NCI-H526 (cell line): Measurements from ENCODE around the gene JAKMIP1.

Experiments used
- DNase-seq, 2 experiments: peaks; one replicate each; lab custom pipeline; 2025; lab: John Stamatoyannopoulos, UW

Gene JAKMIP1

GRCh38 chr4:6119507-6120020, 80.8 kb downstream of the JAKMIP1 start:
- no peak for DNase-seq

- no peak for DNase-seq
These were observed 82.1 kb downstream of the JAKMIP1 start for GRCh38 chr4:6118201-6118600.

DNA sequence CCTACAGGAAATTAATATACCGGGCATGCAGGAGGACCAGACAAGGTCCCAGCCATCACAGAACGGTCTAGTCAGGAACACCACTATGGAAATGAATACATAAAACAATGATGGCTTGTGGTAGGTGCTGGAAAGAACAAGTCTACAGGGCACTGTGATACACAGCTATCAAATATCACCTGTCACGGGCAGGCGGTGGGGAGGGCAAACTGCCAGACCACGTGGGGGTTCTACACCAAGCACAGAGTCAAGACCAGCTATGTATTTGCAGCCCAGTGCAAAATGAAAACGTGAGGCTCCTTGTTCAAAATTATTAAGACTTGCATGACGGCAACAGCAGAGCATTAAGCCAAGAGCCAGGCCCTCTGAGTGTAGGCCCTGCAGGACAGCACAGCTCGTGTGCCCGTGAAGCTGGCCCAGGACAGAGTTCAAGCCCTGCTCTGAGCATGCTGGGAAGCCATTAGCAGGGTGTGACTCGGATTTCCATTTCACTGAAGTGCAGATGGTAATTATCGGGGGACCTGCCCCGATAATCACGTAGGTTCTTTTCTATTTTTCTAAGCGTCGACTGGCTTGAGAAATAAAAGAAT, 83.6 kb downstream of the JAKMIP1 start:
- peak; percentile 63 to 75 for DNase-seq

DNA sequence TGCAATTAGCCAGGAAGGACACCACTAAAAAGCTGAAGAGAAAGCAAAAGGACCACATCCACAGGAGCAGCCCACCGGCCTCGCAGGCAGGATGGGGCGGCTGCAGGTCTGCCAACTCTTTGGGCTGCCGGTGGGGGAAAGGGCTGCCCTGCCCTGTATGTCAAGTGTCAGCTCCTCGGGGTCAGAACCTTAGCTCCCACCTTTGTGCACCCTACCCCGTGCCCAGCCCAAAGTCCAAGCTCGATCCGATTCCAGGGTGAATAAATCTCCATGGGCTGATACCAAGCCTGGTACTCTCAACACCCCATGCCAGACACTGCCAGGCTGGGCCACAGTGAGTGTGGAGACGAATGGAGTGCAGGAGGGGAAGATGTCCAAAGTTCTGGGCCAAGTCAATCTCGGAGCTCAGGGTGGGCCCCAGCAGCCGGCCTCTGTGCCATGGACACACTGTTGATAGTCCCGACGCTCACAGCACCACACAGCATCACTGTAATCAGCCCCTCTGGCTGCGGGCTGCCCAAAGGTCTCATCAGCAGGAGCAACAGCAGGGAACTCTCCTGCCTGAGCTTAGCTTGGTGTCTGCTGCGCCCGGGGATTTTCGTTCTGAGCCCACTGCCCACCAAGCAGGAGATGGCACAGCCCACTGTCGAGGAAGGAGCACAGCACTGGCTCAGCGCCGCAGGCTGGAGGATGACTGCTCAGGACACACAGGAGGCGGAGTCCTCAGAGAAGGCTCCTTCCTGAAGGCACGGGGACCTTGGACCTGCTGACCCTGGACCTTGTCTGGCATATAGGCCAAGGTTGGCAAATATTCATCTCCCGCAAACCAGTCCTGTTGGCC, 84.4 kb downstream of the JAKMIP1 start:
- no peak for DNase-seq

DNA sequence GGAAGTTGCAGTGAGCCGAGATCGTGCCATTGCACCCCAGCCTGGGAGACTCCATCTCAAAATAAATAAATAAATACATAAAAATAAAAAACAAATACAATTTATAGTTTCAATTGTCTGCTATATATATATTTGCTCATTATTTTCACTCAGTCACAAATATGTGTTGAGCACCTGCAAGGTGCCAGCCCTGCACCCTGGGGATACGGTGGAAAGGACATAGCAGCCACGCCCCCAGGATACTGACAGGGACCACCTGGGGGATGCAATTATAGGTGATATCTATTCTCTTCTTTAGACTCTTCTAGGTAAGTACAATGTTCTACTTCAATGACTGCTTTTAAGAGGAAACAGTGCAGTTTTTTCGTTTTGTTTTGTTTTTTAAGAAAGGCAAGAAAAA, 85.0 kb downstream of the JAKMIP1 start:
- no peak for DNase-seq

- no peak for DNase-seq
These were observed 85.7 kb downstream of the JAKMIP1 start for GRCh38 chr4:6114601-6115000.

- no peak for DNase-seq
These were observed 86.2 kb downstream of the JAKMIP1 start for GRCh38 chr4:6114181-6114580.

DNA sequence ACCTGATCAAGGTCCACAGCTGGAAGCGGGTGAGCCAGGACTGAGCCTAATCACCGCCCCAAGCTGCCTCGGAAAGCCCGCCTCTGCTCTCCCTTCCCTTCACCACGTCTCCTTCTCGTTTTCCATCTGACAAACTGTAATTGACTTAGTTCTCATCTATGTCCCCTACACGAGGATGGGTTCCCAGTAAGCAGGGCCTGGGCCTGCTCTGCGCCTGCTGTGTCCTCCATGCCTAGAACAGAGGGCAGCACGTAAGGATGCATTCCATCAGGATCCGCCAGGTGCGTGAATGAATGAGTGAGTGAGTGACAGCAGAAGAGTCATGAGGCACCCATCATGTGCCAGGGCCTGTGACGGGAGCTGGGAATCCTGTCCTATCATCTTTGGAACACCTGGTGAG, 86.7 kb downstream of the JAKMIP1 start:
- DNase-seq = no peak

DNA sequence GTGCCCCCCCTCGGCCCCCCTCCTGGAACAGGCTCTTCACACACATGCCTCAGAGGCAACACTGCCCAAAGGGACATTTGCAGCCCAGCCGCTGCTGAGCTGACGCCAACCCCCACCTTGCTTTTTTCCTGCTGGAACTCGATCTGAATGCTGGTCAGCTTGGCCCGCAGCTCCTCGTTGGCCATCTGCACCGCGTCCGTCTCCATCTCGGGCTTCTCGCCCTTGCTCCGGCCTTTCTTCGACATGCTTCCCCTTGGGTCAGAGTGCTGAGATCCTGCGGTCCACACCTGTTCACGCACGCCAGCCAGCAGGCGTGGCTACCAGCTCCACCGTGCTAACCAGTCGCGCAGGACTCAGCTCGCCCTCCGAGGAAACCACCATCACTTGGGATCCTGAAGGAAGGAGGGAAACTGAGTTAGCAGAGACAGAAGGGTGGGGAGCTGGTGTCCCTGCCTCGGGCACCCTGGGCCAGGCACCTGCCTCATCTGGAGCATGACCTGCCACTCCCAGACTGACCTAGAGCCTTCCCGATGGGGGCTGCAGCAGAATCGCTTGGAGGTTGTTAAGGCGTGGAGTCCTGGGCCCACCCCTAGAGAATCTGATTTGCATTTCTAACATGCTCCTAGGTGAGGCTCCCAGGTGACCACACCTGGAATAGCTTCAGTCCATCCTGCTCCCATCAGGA, 87.6 kb downstream of the JAKMIP1 start:
- no peak for DNase-seq

DNA sequence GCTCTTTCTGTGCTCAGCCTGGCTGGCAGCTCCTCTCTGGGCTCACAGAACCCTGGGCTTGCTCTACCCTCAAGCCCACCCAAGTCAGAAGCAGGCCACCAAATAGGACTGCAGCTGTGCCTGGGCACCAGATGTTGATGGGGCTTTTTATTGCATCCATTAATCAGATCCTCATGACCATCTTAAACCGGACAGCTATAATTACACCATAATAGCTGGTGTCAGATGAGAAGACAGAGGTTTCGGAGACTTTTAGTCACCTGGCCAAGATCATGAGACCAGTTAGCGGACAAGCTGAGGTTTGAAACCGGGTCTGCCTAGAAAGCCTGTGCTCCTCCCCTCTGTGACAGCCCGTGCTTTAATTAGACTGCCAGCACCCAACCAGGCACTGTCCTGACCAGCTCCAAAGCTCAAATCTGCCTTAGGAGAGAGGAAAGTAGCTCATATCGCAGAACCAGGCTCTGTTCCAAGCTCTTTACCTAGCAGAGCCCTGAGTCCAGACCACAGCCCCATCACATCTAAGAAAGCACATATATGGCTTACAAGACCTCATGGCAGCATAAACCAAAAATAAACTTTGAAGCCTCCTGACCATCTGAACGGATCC, 88.9 kb downstream of the JAKMIP1 start:
- DNase-seq = no peak

DNA sequence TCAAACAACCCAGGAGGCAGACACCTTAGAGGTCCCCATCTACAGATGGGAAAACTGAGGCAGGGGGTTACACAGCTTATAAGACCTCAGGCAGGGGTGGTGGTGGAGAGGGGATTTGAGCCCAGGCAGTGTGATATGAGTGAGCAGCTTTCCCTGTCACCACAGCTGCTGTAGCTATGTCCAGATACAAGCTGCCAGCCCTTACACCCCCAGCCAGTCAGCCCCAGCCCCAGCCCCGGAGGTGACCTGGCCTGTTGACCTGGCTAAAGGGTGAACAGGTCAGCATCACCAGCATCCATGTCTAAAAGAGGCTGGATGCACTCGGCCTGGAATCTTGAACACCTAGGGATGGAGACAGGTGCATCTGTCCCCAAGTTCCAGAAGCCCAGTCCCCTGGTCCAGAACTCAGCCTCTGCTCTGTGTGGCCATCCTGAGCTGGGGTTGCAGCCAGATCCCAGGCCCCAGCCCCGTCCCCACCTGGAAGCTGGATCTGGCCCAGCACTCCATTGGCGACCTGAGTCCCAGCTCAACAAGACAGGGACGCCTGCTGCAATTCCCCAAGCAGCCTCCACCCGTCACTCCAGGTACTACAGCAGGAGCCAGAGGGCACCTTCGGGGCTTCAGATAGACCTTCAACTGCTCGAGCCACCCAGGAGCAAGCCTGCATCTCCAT, 89.5 kb downstream of the JAKMIP1 start:
- no peak for DNase-seq

- DNase-seq = peak; percentile 47 to 83
These were observed 90.3 kb downstream of the JAKMIP1 start for GRCh38 chr4:6109842-6110560.

DNA sequence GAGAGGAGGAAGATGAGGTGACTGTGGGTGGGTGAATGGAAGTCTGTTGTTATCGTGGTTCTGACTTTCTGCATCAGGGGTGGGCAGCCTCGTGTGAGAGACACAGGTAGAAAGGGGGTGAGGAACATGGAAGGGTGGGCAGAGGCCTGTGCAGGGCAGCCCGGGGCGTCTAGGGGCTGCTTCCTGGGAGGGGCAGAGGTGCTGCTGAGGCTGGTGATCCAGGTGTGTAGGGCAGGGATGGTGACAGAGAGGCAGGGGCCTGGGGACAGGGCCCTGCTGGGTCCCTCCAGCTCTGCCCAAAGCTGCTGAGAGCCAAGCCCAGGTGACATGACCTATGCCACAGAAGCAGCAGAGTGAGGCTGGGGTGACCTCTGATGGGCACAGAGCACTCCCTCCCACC, 92.5 kb downstream of the JAKMIP1 start:
- DNase-seq = no peak

- no peak for DNase-seq
These were observed 93.1 kb downstream of the JAKMIP1 start for GRCh38 chr4:6107114-6107791.

DNA sequence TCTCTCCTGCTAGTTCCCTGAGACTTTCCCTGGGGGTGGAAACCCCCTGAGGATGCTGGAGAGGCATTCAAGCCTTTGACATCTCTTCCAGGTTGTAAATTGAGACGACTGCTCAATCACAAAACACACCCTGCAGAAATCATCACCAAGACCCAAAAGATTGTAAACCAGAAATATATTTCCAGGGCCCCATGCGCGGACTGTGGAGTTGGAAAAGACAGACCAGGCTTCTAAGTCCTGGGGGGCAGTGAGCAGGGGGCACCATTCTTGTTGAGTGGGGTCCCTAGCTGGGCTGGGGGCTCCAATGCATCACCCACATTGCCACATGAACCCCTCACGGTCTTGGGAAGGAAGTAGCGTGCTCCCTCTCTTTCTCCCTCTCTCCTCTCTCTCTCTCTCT, 94.2 kb downstream of the JAKMIP1 start:
- no peak for DNase-seq

- DNase-seq = no peak
These were observed 94.9 kb downstream of the JAKMIP1 start for GRCh38 chr4:6105311-6105911.

GRCh38 chr4:6104541-6105130, 95.7 kb downstream of the JAKMIP1 start:
- DNase-seq = no peak

- DNase-seq = no peak
These were observed 102.8 kb downstream of the JAKMIP1 start for GRCh38 chr4:6097581-6097980.

DNA sequence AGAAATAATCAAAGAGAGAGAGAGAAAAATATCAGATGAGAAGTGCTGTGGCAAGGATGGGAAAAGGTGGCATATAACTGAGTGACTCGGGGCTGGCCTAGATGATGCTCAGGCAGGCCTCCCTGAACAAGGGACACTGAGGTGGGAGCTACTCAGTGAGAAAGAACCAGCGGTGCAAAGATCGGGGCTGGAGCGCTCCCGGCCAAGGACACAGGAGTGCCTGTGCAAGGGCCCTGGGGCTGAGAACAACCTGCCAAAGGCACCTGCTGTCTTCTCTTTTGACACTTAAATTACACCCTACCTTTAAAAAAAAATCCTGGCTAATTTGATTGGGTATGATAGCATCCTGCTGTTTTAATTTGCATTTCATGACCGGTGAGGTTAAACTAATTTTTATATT, 104.5 kb downstream of the JAKMIP1 start:
- no peak for DNase-seq
